RPMI7951 (cell line): ENCODE data around the gene PDE7B. TPM values are rescaled to one million over a fixed set of nuclear protein-coding genes. Genes with fewer than 3 reads are reported as not detected.

ENCODE experiments used
- DNase-seq: peaks from one replicate; pipeline ENCODE4 v3.0.0-alpha.2; 2012; ENCODE audit warnings: low read depth
- total RNA-seq: library from RNA; depleted of rRNA; stranded (reverse); fragments of >200 nt; shearing (Covaris generic); gene quantifications from 2 replicates; pipeline ENCODE4 v1.2.3, GENCODE V29; 2014

The PDE7B gene
- total RNA-seq, 1 experiment from 2014 or later: 4.9 TPM

DNA sequence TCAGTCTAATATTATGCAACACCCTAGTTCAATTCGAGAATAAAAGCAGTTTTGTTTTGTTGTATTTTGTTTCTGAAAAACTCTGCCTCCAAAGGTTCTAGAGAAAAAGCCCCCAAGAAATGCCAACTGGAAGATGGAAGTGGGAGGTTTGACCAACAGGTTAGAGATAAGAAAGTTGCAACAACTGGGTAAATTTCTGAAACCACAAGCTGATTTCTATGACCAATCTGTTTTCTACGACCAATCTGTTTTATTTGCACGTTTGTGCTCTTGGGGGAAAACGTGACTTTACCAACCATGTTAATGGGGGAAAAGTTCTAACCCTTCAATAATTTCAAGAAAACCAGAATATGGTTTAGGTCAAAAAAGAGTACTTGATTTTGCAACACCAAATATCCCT, 173.2 kb downstream of the PDE7B start:
- DNase-seq: no peak

DNA sequence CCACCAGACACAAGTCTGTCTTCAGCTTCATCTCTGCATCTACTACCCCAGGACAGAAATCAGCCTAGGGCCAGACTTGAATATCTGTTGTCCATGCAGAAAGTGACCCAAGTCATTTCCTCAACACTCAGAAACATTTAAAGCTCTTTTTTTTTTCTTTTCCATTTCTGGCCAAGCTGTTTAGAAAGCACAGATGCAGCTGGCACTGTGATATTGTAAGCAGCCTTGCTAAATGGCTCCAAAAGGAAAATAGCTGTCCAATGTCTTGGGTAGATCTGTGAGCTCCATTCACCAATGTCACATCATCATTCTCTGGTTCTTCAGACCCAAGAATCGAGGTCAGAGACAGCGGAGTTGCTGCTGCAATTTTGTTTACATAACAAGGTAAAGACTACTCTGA, 174.2 kb downstream of the PDE7B start:
- DNase-seq: no peak

DNA sequence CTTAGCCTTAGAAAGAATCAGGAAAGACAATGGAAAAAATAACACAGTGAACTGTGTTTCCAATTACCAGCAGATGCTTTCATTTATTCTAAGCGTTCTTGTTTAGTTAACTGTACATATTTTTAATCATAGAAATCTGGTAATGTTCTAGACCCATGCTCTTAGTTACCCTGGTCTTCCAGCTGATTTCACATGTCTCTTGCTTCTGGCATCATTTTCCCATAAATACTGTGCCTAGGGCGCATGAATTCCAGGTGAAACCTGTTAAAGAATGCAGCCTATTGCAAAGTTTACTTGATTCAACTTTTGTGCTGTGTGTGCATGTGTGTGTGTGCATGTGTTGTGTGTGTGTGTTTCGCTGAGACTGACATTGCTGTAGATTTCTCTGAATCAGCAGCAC, 178.6 kb downstream of the PDE7B start:
- DNase-seq: no peak

DNA sequence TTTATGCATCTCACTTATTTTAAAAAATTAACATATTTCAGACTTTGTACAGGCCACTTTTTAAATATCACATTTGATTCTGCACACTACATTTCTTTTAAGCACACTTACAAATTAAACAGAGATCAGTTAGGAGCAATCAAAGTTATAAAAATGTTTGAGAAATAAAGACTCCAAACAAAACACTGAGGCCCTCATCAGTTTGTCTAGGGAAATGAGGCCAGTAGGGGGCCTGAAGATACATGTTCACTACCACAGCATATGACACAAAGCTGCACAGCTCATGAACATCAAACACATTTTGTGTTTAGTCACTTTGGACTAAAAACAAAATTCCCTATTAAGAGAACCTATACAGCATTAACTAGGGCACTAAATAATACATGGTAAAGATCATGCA, 180.5 kb downstream of the PDE7B start:
- DNase-seq: peak; percentile 39

DNA sequence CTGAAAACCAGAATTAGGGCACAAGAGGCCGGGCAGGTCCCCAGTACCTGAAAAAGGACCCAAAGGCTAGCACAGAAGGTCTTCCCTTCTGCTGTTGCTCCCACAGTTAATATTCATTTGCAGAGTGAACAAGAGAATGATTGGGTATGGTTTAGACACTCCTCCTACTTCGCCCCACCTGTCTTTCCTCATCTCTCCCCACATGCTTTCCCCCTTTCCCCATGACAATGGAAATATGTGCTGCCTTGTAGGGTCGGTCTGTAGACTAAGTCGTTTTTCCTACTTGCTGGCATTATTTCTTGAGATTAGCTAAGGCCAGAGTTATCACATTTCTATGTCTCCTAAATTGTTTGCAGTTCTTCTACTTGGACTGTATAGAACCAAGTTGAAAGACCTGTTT, 181.9 kb downstream of the PDE7B start:
- no peak for DNase-seq

DNA sequence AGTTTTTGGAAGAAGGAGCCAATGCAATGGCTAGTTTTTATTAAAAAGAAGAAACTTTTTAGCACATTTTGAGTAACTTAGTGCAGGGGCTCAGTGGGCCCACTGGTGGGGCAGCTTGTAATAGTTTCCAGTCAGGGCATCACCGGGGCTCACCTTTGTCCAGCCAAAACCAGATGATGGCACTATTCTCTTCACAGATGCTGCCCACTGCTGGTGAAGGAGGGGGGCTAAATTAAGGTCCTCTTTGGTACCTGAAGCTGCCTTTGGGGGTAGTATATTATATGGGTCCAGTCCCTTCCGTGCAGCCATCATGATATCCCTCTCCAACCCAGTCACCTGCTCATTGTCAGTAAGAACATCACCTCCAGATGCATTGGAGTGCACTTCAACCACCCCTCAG, 182.9 kb downstream of the PDE7B start:
- DNase-seq: no peak

DNA sequence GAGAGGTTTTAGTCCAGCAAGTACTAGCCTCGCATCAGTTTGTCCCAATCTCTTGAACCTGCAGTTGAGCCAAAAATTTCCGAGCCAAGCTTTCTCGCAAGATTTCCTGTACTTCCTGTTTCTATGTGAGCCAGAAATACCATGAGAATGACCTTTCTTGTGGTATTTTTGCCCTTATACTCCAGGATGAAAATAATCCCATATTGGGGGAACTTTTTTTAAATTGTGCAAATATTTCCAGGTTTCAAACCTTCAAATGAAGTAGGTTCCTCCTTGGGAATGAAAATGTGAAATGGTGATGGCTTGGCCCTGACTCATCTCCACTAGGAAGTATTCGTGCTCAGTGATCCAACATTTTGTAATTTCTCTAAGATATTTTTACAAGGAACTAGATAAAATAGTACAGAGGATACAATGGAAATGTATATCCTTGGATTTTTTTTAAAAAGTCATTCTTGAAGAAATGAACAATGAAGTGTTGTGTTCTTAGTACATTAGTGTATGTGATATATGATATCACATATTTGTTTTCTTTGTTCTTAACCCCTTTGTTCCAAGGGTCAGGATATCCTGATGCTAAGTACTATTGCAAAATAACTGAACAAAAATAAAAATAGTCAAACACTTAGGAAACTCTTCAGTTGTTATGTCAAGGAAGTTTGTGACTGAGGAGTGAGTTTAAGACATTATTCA, 184.0 kb downstream of the PDE7B start:
- DNase-seq: no peak

DNA sequence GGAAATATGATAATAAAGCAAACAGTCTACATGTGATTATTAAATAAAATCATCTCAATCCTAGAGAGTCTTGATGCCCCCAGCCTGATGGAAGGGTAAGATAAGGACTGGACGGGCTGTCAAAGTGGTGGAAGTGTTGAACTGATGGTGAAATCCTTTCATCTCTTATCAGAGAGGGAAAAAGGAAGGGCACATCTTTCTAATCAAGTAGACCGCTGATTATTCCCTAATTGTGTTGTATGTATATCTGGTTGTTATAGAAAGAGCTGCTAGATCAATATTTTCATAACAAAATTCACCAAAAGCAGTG, 184.5 kb downstream of the PDE7B start:
- no peak for DNase-seq

DNA sequence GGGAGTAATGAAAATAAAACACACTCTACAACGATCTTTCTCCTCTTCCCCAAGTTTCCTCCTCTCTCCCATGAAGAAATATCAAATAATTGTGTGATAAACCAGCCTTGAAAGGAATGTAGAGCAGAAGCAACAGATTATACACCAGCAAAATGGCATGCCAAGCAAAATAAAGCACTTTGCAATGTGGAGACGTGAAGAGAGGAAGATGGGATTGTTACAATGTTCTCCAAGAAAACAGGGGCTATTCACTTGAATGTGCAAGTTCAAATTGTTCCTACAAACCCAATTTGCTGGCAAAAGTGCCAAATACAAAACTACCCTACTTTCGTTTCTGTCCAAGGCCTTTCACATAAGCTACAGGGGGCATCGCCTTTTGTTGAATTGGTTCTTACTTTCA, 185.1 kb downstream of the PDE7B start:
- no peak for DNase-seq

DNA sequence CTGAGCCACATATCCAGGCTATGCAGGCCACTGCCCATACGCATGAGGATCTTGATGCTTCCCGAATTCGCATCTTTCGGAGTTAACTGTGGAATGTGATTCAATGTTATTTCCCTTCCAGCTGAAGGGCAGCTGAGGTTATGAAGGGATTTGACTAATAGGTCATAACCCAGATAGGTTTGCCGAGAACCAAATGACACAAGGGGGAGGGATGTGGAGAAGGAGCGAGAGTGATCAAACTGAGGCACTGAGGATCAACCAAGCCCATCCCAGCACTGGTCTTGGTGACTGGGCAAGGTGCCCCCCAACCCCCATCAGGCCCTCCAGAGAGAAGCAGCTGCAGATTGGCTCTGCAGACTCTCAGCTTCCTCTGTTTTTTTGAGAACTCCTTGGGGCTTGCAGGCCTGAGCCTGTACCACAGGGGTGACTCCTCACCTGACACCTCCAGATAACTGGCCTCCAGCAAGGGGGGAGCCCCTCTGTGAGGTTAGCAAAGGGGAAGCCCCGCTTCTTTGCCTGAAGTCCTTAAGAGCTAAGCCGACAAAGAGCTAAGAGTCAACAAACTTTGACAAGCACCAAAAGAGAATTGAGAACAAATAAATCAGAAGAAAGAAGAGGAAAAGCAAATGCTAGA, 185.9 kb downstream of the PDE7B start:
- no peak for DNase-seq

DNA sequence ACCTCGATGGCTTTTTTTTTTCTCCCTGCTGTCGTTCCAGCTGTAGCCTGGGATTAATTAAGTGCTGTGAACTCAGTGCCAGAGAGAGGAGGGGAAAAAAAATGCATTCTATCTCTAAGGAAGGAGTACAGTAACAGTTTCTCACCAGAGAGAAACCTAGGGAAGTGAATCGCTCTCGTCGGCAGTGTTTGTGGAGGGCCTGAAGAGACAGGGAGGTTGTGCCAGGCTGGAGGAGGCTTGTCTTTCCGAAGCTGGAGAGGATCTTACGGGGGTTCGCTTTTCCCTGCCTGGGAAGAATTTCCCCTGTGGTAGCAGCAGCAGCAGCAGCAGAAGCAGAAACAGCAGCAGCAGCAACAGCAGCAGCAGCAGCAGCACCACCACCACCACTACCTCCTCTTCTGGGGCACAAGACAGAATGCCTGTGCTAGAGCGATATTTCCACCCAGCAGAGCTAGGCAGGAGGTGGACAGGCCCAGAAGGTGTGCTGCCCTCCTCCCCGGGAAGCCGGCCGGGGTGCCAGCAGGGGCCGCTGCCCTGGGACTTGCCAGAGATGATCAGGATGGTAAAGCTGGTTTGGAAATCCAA, 186.5 kb downstream of the PDE7B start:
- peak; percentile 26 for DNase-seq

DNA sequence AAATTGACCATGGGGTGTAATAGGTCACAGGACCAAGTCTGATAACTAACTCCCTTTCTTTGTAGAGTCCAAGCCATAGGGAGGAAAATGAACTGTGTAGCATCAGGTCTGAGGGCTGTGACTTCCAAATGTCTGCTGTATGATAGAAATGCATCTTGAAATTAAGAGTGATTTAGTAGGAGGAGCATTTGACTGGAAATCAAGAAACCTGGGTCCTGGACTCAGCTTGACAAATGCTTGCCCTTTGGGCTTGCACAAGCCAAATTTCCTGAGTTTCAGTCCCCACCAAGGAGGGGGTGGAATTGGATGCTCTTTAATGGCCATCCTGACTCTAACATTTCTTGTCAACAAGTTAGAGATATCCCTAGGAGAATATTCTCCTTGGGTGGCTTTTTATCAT, 187.0 kb downstream of the PDE7B start:
- no peak for DNase-seq

DNA sequence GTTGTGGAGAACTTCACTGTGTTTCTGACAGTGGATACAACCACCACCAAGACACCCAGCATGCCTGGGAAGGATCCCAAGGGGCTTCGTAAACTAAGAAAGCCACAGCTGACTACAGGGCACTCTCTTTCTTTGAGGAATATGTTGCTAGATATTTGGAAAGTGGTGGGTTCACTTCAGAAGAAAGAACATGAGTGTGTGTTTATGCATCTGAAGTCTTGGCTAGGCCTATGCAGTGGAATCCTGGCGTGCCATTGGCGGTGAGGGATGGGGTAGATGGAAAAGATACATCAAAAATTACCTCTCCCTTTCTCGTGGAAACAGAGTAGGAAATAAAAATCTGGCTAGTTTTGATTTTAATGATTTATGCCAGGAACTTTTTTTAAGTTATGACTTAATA, 187.7 kb downstream of the PDE7B start:
- no peak for DNase-seq

DNA sequence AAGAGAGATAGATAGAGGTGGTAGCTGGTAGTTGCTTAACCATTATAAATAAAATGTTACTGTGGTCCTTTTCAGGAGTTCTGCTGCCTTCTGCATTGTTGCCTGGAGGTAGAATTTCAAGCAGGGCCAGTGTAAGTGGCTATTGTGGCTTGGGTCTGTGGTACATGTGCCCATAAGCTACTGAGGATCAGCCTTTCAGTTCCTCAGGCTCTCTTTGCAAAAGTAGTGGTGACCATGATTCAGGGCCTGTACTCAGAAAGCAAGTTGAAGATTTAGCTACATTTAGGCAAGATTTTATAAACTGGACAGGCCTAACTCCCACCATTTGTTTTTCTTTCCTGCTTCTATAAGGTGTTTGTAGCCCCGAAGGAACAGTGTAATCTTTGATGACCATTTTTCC, 199.0 kb downstream of the PDE7B start:
- no peak for DNase-seq

DNA sequence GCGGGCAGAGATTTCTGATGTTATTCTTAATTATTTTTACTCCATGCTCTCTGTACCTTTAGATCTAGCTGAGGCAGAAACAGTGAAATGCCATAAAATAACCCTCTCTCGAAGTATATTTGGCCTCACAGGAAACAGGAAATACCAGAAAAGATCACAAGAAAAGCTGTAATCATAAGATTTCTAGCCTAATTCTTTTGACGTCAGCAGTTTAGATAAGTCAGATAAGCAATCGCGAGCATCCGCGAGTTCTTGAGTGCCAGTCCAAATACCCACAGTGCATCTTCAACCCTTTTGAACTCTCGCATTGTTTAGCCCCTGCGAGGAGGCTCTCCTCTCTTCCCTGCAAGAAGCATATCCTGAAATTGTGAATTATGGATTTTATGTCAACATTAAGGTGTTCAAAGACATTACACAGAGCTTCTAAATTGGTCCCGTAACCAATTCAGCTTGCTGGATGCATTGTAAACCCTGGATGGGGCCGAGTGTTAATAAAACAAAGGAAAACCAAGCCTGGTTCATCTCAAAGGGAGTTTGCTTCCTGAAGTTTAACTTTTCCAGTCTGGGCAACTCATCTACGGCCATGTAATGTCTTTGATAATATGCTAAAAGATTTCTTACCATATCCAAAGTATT, 199.8 kb downstream of the PDE7B start:
- DNase-seq: no peak

DNA sequence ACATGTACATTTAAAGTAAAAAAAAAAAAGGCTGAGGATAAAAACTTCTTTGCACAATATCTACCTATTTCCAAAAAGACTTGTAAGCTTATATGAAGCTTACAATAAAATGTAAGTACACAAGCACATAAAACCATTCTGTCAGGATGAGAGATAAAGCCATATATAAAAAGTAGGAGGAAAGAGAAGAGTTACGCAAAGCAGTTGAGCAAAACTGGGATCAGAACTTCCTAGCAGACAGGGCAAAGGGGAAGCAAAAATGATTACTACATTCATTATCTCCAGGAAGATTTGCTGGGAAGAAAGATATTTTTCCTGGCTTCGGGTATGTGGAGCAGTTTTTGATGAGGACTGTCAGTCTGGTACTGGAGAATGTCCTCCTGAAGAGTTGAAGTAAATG, 200.5 kb downstream of the PDE7B start:
- no peak for DNase-seq

DNA sequence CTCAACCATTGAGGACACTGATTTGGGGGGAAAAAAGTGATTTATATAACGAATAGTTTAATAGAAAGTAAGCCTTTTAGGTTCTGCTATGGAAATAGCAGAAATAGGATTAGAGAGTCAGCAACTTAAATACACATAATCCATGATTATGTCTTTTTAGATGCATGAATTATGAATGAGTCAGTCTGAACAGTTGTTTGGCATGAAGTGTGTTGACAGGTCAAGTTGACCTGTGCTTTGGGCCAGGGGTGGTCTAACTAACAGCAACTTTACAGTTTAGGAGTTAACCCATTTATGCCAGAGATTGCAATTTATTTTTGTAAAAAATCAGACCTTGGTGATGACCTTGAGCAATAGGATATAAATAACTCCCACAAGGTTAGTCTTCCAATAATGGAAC, 207.4 kb downstream of the PDE7B start:
- DNase-seq: no peak

DNA sequence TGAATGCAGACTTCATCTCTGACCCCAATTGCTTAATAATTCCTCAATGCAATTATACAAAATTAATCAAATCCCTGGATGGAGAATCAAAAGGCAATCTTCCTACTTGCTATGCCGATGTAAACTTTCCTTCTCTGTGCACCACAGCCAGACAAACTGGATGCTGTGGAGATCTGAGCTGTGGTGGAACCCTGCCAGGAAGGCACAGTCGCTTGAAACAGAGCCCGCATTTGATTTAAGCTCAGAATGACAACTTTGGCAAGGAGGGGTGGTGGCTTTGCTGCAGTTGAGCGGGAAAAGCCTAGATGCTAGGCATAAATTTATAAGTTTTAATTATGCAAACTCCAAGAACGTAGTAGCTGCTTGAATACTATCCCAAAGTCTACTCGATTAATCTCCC, 207.8 kb downstream of the PDE7B start:
- no peak for DNase-seq

DNA sequence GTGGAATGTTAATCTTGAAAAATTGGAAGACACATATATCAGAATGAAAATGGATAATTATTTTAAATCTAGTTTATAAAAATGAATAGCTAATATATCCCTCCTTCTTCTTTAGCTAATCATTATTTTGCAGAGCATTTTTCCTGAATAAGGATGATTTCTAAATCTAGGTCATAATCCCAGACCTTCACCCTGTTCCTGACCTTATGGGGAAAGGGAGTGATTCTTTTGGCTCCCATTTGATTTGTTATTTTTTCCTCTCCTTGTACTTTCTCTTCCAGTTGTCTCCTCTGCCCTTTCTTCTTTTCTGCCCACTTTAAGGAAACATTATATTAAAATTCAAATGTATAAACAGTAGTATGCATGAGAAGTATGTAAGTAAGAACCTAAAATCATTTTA, 208.6 kb downstream of the PDE7B start:
- no peak for DNase-seq

DNA sequence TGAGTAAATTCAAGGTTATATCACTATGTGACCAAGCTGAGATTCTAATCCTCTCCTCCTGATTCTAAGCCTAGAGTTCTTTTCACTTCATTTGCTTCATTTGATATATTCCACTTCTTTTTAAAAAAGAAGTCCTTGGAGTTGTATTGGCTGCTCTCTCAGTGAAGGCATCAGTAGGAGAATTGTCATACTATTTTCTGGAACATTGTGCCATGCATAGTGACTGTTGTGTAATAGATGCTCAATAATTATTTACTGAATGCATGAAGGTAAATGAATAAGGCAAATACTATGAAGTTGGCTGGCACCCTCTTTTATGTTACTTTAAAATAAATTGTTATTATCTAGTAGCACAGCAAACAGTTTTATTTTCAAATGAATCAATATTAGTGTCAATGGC, 209.3 kb downstream of the PDE7B start:
- DNase-seq: no peak

DNA sequence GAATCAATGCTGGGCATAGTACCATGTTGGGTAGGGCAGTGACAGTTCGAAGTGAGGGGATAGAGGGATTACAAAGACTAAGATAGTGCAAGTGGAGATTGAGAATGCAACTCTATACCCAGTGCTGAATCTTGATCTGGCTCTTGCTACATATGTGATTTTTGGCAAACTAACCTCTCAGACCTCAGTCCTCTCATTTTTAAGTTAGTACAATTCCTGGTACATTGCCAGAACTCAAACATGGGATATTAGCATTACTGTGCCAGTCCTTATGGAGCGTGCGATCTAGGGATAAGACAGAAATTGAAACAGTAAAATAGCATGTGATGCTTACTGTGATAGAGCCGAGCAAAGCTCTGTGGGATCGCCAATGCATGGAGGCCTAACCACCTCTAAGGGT, 210.2 kb downstream of the PDE7B start:
- DNase-seq: no peak

DNA sequence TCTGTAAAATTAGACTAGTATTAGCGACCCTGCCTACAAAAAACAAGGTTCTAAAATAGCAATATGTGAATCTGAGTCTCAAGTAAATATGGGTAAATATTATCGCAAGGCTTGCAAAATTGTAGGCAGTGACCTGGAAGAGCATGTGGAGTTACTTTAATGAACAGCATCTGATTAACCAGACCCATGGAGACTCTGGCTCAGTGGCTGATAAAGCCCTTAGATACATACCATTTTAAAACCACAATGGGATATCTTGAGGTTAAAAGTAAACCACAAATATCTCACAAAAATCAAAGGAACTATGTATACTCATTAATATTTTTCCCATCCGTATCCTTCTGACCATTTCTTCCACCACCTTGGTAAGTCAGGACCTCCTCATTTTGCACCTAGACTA, 211.6 kb downstream of the PDE7B start:
- peak; percentile 54 for DNase-seq

DNA sequence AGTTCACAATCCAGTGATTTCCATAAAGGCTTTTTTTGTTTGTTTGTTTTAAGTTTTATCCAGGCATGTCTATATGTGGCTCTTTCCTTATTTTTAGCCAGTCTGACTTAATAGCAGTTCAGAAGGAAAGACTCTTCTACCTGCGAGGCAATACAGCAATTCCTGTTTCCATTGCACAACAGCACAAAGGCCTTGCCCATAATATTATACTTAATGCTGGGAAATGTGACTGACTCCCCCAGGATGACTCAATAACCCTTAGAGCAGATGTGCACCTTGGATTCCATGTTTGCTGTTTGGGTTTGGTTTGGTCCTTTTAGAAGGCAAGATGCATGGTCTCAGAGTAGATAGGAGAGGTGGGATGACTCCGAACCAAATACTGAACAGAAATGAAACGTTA, 214.5 kb downstream of the PDE7B start:
- peak; percentile 32 for DNase-seq
